PFSK-1 (cell line): Measurements from ENCODE around the gene CPAMD8.

Experiments
- FOXP2 ChIP-seq: optimal IDR thresholded peaks from 2 replicates; pipeline ENCODE3; 2011; ENCODE audit warnings: borderline replicate concordance, control low read depth, inconsistent platforms; ENCODE audit not compliant: insufficient read depth; ENCODE audit errors: extremely low read length, extremely low read depth
- POLR2AphosphoS5 ChIP-seq: IDR thresholded peaks from 2 replicates; pipeline ENCODE4 v1.6.1; 2012; ENCODE audit warnings: low read depth, mild to moderate bottlenecking, control low read depth, low read length, moderate library complexity
- SIN3A ChIP-seq: IDR thresholded peaks from 2 replicates; pipeline ENCODE4 v1.6.1; 2012; ENCODE audit warnings: mild to moderate bottlenecking, low read length, moderate library complexity, borderline replicate concordance; ENCODE audit not compliant: insufficient read depth
- TF ChIP-seq, protein P1 (sequence below), 2 experiments: IDR thresholded peaks; 2 replicates each; pipeline versions ENCODE4 v1.6.1 to v1.8.0; 2011 to 2012; ENCODE audit warnings: low read depth in 2 of 2, low read length in 2 of 2, control low read depth in 1 of 2, inconsistent platforms in 1 of 2, mild to moderate bottlenecking in 1 of 2, moderate library complexity in 1 of 2; ENCODE audit not compliant: insufficient read depth in 1 of 2

DNA sequence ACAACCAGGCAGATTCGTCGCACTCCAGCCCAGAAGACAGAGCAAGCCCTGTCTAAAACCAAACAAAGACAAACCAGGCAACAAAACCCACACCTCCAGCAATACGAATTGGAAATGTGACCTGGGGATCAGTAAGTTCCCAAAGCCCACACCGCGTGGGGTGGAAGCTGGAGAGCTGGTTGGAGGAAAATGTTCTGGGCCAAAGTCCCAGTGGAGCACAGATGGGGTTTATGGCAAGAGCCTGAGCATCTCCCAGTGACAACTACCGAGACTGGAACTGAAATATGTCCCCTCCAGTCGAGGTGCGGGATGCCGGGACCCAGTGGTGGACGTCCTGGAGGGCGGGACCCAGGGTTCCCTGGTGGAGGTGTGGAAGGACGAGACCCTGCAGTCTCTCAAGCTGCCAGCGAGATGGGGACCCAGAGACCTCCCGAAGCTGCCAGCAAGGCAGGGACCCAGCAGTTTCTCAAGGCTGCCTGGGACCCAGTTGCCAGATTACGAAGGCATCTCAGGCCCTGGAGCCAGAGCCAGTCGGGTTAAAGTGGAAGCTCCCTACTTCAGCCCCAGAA, 22.4 kb upstream of the CPAMD8 start:
- TF ChIP-seq SIN3A (no peak), POLR2AphosphoS5 (no peak), FOXP2 (no peak)
- TF ChIP-seq, protein P1, sequence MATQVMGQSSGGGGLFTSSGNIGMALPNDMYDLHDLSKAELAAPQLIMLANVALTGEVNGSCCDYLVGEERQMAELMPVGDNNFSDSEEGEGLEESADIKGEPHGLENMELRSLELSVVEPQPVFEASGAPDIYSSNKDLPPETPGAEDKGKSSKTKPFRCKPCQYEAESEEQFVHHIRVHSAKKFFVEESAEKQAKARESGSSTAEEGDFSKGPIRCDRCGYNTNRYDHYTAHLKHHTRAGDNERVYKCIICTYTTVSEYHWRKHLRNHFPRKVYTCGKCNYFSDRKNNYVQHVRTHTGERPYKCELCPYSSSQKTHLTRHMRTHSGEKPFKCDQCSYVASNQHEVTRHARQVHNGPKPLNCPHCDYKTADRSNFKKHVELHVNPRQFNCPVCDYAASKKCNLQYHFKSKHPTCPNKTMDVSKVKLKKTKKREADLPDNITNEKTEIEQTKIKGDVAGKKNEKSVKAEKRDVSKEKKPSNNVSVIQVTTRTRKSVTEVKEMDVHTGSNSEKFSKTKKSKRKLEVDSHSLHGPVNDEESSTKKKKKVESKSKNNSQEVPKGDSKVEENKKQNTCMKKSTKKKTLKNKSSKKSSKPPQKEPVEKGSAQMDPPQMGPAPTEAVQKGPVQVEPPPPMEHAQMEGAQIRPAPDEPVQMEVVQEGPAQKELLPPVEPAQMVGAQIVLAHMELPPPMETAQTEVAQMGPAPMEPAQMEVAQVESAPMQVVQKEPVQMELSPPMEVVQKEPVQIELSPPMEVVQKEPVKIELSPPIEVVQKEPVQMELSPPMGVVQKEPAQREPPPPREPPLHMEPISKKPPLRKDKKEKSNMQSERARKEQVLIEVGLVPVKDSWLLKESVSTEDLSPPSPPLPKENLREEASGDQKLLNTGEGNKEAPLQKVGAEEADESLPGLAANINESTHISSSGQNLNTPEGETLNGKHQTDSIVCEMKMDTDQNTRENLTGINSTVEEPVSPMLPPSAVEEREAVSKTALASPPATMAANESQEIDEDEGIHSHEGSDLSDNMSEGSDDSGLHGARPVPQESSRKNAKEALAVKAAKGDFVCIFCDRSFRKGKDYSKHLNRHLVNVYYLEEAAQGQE (IDR thresholded peaks at IDR 0.05; ENCODE audit: insufficient read depth in 1 of 2, low read depth in 2 of 2, low read length in 2 of 2) = no peak
